Mesodermal cell (in vitro differentiated cells): ENCODE measurements around the gene PAK4.
"Not testable (repeated sequence)": the region's sequence is repeated elsewhere in the genome, so short reads cannot be mapped to it uniquely, and the experiment has no call there.

Source experiments
- H3K27ac ChIP-seq: 2 replicates; pipeline ENCODE4 v1.7.0; 2013; ENCODE audit warnings: mild to moderate bottlenecking, low read depth, low read length, moderate library complexity; ENCODE audit not compliant: severe bottlenecking
- H3K36me3 ChIP-seq: 2 replicates; pipeline ENCODE4 v1.7.1; 2013; ENCODE audit warnings: mild to moderate bottlenecking, low read length, moderate library complexity; ENCODE audit not compliant: control insufficient read depth, insufficient read depth
- H3K4me1 ChIP-seq: one replicate; pipeline ENCODE4 v1.7.1; 2013; ENCODE audit warnings: mild to moderate bottlenecking, low read length; ENCODE audit not compliant: insufficient read depth, control insufficient read depth, poor library complexity, severe bottlenecking
- H3K4me3 ChIP-seq: 2 replicates; pipeline ENCODE4 v1.7.0; 2013; ENCODE audit warnings: low read length, control low read depth, mild to moderate bottlenecking; ENCODE audit not compliant: insufficient read depth, poor library complexity, severe bottlenecking; ENCODE audit errors: extremely low read depth
- H3K9me3 ChIP-seq: 2 replicates; pipeline ENCODE4 v1.7.1; 2013; ENCODE audit warnings: mild to moderate bottlenecking, low read length, moderate library complexity; ENCODE audit not compliant: control insufficient read depth
- WGBS, 2 experiments: methylation state at CpG; one replicate each; pipeline ENCODE4 v1.1.5; 2013; ENCODE audit warnings: missing lambda C conversion rate in 2 of 2; ENCODE audit not compliant: insufficient coverage in 2 of 2; 5-methylcytosine and 5-hydroxymethylcytosine counted together

PAK4 gene

GRCh38 chr19:39212375-39212742 lies 86.8 kb downstream of the PAK4 start:
- Histone ChIP-seq H3K27ac (no peak overlapping the region), H3K36me3 (no peaks in the 10 kb centered on the region), H3K4me1 (no peaks in the 10 kb centered on the region), H3K4me3 (no peak overlapping the region), H3K9me3 (no peaks in the 10 kb centered on the region)
- WGBS, 2 experiments, result 13 to 14% methylated on average over 6 to 7 of the region's 8 CpGs

GRCh38 chr19:39215323-39215722 lies 89.7 kb downstream of the PAK4 start:
- not testable (repeated sequence) for H3K4me1 ChIP-seq, H3K36me3 ChIP-seq, H3K9me3 ChIP-seq, H3K27ac ChIP-seq, H3K4me3 ChIP-seq
- 79% methylated on average over 2 to 3 of the region's 3 CpGs for WGBS, 2 experiments

- WGBS, 2 experiments, result 74 to 81% methylated on average over 5 of the region's 5 CpGs
- H3K36me3 ChIP-seq, result no peaks in the 10 kb centered on the region
These were observed 91.5 kb downstream of the PAK4 start for GRCh38 chr19:39217094-39217493.

GRCh38 chr19:39218230-39219007 lies 92.8 kb downstream of the PAK4 start:
- no peak overlapping the region for H3K27ac ChIP-seq
- WGBS, 2 experiments, result 85 to 87% methylated on average over 11 to 14 of the region's 15 CpGs
- H3K9me3 ChIP-seq, result no peaks in the 10 kb centered on the region
- H3K36me3 ChIP-seq, result no peaks in the 10 kb centered on the region
- H3K4me1 ChIP-seq, result no peaks in the 10 kb centered on the region
- H3K4me3 ChIP-seq, result no peak overlapping the region

More at GRCh38 chr19:39217094-39217493, 91.5 kb downstream of the PAK4 start:
- Histone ChIP-seq H3K4me1 (no peaks in the 10 kb centered on the region), H3K4me3 (no peak overlapping the region), H3K9me3 (no peaks in the 10 kb centered on the region), H3K27ac (no peak overlapping the region)

GRCh38 chr19:39219108-39219507 lies 93.5 kb downstream of the PAK4 start:
- H3K4me3 ChIP-seq, H3K27ac ChIP-seq, H3K36me3 ChIP-seq, H3K4me1 ChIP-seq, H3K9me3 ChIP-seq: not testable (repeated sequence)
- WGBS, 2 experiments, result 66 to 80% methylated on average over 3 to 7 of the region's 10 CpGs

GRCh38 chr19:39223703-39224279 lies 98.2 kb downstream of the PAK4 start:
- Histone ChIP-seq H3K4me3 (no peak overlapping the region), H3K27ac (no peak overlapping the region), H3K4me1 (no peaks in the 10 kb centered on the region), H3K36me3 (no peaks in the 10 kb centered on the region), H3K9me3 (no peaks in the 10 kb centered on the region)
- 4 to 17% methylated on average over 2 of the region's 4 CpGs for WGBS, 2 experiments

- Histone ChIP-seq H3K36me3 (no peaks in the 10 kb centered on the region), H3K4me3 (no peak overlapping the region), H3K4me1 (no peaks in the 10 kb centered on the region), H3K27ac (no peak overlapping the region), H3K9me3 (no peaks in the 10 kb centered on the region)
- 14 to 16% methylated on average over 2 to 3 of the region's 3 CpGs for WGBS, 2 experiments
These were observed 99.3 kb downstream of the PAK4 start for GRCh38 chr19:39224910-39225309.
